ENCODE measurements around the gene MAMDC2. TPM values are rescaled to one million over a fixed set of nuclear protein-coding genes. Genes with fewer than 3 reads are reported as not detected.

MAMDC2 gene
- total and polyA plus RNA-seq, 2 of the 8 experiments (the other 6 are each of a cell fraction or from before 2014, with no cell fraction given): 6.1 to 15.4 TPM

DNA sequence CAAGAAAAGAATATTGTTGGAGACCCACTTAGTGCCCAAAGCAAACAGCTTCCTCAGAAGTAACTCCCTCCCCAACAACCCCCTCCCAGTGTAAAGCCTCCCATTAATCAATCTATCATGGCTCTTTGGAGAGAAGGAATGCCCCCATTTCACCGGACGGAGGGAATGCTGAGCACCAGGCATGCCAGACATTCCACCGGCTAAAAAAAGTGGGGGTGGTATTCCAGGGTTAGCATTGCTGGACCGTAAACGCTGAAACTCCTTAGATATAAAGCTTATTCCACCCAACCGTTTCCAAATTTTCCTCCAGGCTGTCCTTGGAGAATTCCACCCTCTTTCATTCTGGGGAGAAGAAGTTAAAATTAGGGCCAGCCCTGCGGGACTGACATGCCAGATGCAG is 363 bp upstream of the MAMDC2 start (continued):
- TF ChIP-seq TCF12 (IDR thresholded peaks at IDR 0.05; ENCODE audit: low read depth, low read length) (0 out of 2 replicates have a peak, but pooled peaks have one; percentile 5), SIX5 (IDR thresholded peaks at IDR 0.05; ENCODE audit: low read depth, low read length) (no peak), PHF8 (conservative IDR thresholded peaks at IDR 0.05; ENCODE audit: low read depth, low read length) (no peak), GTF2F1 (IDR thresholded peaks at IDR 0.05; ENCODE audit: borderline replicate concordance, low read depth, low read length) (no peak), KDM5A (IDR thresholded peaks at IDR 0.05; ENCODE audit: low read length) (no peak), SAP30 (IDR thresholded peaks at IDR 0.05; ENCODE audit: insufficient read depth, insufficient replicate concordance, low read length) (no peak), SP1 (IDR thresholded peaks at IDR 0.05; ENCODE audit: low read depth, low read length) (peak; percentile 63; the same call in 1 of the 2 replicates), RFX5 (IDR thresholded peaks at IDR 0.05; ENCODE audit: borderline replicate concordance, low read depth, low read length) (no peak), YY1 (IDR thresholded peaks at IDR 0.05; ENCODE audit: low read depth, low read length) (0 out of 2 replicates have a peak, but pooled peaks have one; percentile 31), SUZ12 (IDR thresholded peaks at IDR 0.05; ENCODE audit: low read length) (no peak), EP300 (IDR thresholded peaks at IDR 0.05; ENCODE audit: borderline replicate concordance in 1 of 2, low read depth in 2 of 2, low read length in 2 of 2) (0 out of 3 replicates have a peak, but pooled peaks of 1 of the 2 experiments have one; percentile 14), HDAC6 (IDR thresholded peaks at IDR 0.05; ENCODE audit: low read depth, low read length) (no peak), ATF3 (IDR thresholded peaks at IDR 0.05; ENCODE audit: insufficient read depth, low read depth, low read length) (no peak), TEAD4 (IDR thresholded peaks at IDR 0.05; ENCODE audit: low read depth, low read length) (peak; percentile 97), NRF1 (IDR thresholded peaks at IDR 0.05; ENCODE audit: low read depth, low read length) (no peak)

All from H1 (cell line).